ENCODE data around the gene NCAM1. TPM values are rescaled to one million over a fixed set of nuclear protein-coding genes. Genes with fewer than 3 reads are reported as not detected.
"Not testable (repeated sequence)": the region's sequence is repeated elsewhere in the genome, so short reads cannot be mapped to it uniquely, and the experiment has no call there.

The NCAM1 gene
- total RNA-seq (3.0 TPM), polyA plus RNA-seq (ENCODE audit: insufficient read depth, low read depth, low replicate concordance) (1.7 TPM)
- long read RNA-seq, donor 1, transcript NCAM1-216 (3 exons, 560 nt), result major isoform, 8 of 8 reads
- long read RNA-seq, donor 1, partial matches to known transcripts, result 0 of 8 reads
- long read RNA-seq, donor 1, other reads (novel, unspliced or antisense), result 0 of 8 reads
- long read RNA-seq, donor 2, transcript NCAM1-216 (3 exons, 560 nt), result major isoform, 6 of 21 reads
- long read RNA-seq, donor 2, partial matches to known transcripts, result 15 of 21 reads
- long read RNA-seq, donor 2, other reads (novel, unspliced or antisense), result 0 of 21 reads
- long read RNA-seq, donor 3, transcript NCAM1-216 (3 exons, 560 nt), result major isoform, 7 of 7 reads
- long read RNA-seq, donor 3, partial matches to known transcripts, result 0 of 7 reads
- long read RNA-seq, donor 3, other reads (novel, unspliced or antisense), result 0 of 7 reads
- long read RNA-seq, donor 4, partial matches to known transcripts, result 0 of 1 reads
- long read RNA-seq, donor 4, other reads (novel, unspliced or antisense), result 0 of 1 reads
- long read RNA-seq, donor 5, transcript NCAM1-216 (3 exons, 560 nt), result major isoform, 5 of 5 reads
- long read RNA-seq, donor 5, partial matches to known transcripts, result 0 of 5 reads
- long read RNA-seq, donor 5, other reads (novel, unspliced or antisense), result 0 of 5 reads
- long read RNA-seq, donor 6, partial matches to known transcripts, result 5 of 6 reads
- long read RNA-seq, donor 6, other reads (novel, unspliced or antisense), result 0 of 6 reads
- long read RNA-seq, donor 7, partial matches to known transcripts, result 0 of 1 reads
- long read RNA-seq, donor 7, other reads (novel, unspliced or antisense), result 1 of 1 reads
- long read RNA-seq, donor 8, transcript NCAM1-216 (3 exons, 560 nt), result major isoform, 10 of 19 reads
- long read RNA-seq, donor 8, partial matches to known transcripts, result 9 of 19 reads
- long read RNA-seq, donor 8, other reads (novel, unspliced or antisense), result 0 of 19 reads
- long read RNA-seq, donor 9, transcript NCAM1-216 (3 exons, 560 nt), result major isoform, 5 of 5 reads
- long read RNA-seq, donor 9, partial matches to known transcripts, result 0 of 5 reads
- long read RNA-seq, donor 9, other reads (novel, unspliced or antisense), result 0 of 5 reads
- long read RNA-seq, donor 10, transcript NCAM1-216 (3 exons, 560 nt), result major isoform, 17 of 57 reads
- long read RNA-seq, donor 10, partial matches to known transcripts, result 40 of 57 reads
- long read RNA-seq, donor 10, other reads (novel, unspliced or antisense), result 0 of 57 reads

GRCh38 chr11:112961146-112961668 lies at the start of gene NCAM1:
Gene NCAM1, plus strand, starts transcription at chr11:112961420.
- Histone ChIP-seq H3K4me1 (ENCODE audit: control insufficient read depth in 2 of 3, insufficient read depth in 2 of 3, low read depth in 1 of 3, low read length in 3 of 3) (peaks cover 0 to 4% (median 0%) of the 10 kb centered on the region in 3 donors), H3K9me3 (ENCODE audit: control insufficient read depth in 2 of 3, insufficient read depth in 1 of 3, low read length in 3 of 3) (no peaks in the 10 kb centered on the region), H3K36me3 (ENCODE audit: control insufficient read depth in 2 of 3, insufficient read depth in 3 of 3, low read length in 3 of 3) (no peaks in the 10 kb centered on the region), H3K9ac (ENCODE audit: low read length in 3 of 3) (peak within 1 kb of the TSS in 1 of 3 donors; percentile 58), H3K27ac (ENCODE audit: low read depth in 2 of 2, low read length in 2 of 2) (no peak within 1 kb of the TSS), H3K4me3 (ENCODE audit: low read length in 3 of 3) (peak within 1 kb of the TSS; percentile 3 to 77 (median 52)), H3K27me3 (ENCODE audit: control insufficient read depth, insufficient read depth, low read length) (no peaks in the 10 kb centered on the region)
- TF ChIP-seq CTCF (IDR thresholded peaks at IDR 0.05; ENCODE audit: borderline replicate concordance, extremely low read depth, insufficient read depth), result no peak
- FAIRE-seq (no peak), DNase-seq (peak; percentile 80 to 98 (median 97))
- intact Hi-C loops (cut with DNase I), result no loop called here

- no peaks in the 10 kb centered on the region for H3K36me3 ChIP-seq (ENCODE audit: control insufficient read depth in 2 of 3, insufficient read depth in 3 of 3, low read length in 3 of 3)
- no peak overlapping the region for H3K4me3 ChIP-seq (ENCODE audit: low read length in 3 of 3)
- intact Hi-C loops (cut with DNase I), result no loop called here
- TF ChIP-seq CTCF (IDR thresholded peaks at IDR 0.05; ENCODE audit: borderline replicate concordance, extremely low read depth, insufficient read depth), result no peak
- no peaks in the 10 kb centered on the region for H3K4me1 ChIP-seq (ENCODE audit: control insufficient read depth in 2 of 3, insufficient read depth in 2 of 3, low read depth in 1 of 3, low read length in 3 of 3)
- no peaks in the 10 kb centered on the region for H3K27me3 ChIP-seq (ENCODE audit: control insufficient read depth, insufficient read depth, low read length)
- FAIRE-seq, result no peak
- no peak for DNase-seq
- H3K9me3 ChIP-seq (ENCODE audit: control insufficient read depth in 2 of 3, insufficient read depth in 1 of 3, low read length in 3 of 3), result no peaks in the 10 kb centered on the region
- no peak overlapping the region for H3K9ac ChIP-seq (ENCODE audit: low read length in 3 of 3)
- no peak overlapping the region for H3K27ac ChIP-seq (ENCODE audit: low read depth in 2 of 2, low read length in 2 of 2)
Observed at GRCh38 chr11:112922606-112923005, 38.6 kb upstream of the NCAM1 start.

GRCh38 chr11:112924836-112925235 lies 36.4 kb upstream of the NCAM1 start:
- DNase-seq; H3K4me3 ChIP-seq (ENCODE audit: low read length in 3 of 3); intact Hi-C loops (cut with DNase I); H3K36me3 ChIP-seq (ENCODE audit: control insufficient read depth in 2 of 3, insufficient read depth in 3 of 3, low read length in 3 of 3); FAIRE-seq; H3K4me1 ChIP-seq (ENCODE audit: control insufficient read depth in 2 of 3, insufficient read depth in 2 of 3, low read depth in 1 of 3, low read length in 3 of 3); H3K27ac ChIP-seq (ENCODE audit: low read depth in 2 of 2, low read length in 2 of 2); H3K27me3 ChIP-seq (ENCODE audit: control insufficient read depth, insufficient read depth, low read length); H3K9me3 ChIP-seq (ENCODE audit: control insufficient read depth in 2 of 3, insufficient read depth in 1 of 3, low read length in 3 of 3); H3K9ac ChIP-seq (ENCODE audit: low read length in 3 of 3): not testable (repeated sequence)
